ENCODE results near the gene LPIN3.

LPIN3 gene

GRCh38 chr20:41304424-41305079 lies 36.1 kb upstream of the LPIN3 start:
- H3K36me3 ChIP-seq (replicated peaks; ENCODE audit: insufficient read depth, low read length) = no peaks in the 10 kb centered on the region
- no peak for DNase-seq
- H3K4me2 ChIP-seq (ENCODE audit: low read depth, low read length) = no peak overlapping the region
- no peak overlapping the region for H3K9ac ChIP-seq (ENCODE audit: low read length)
- no peak overlapping the region for H3K4me3 ChIP-seq (ENCODE audit: low read length)
- H3K79me2 ChIP-seq (ENCODE audit: low read length) = peaks cover 30% of the 10 kb centered on the region
- no peaks in the 10 kb centered on the region for H4K20me1 ChIP-seq (ENCODE audit: insufficient read depth, low read length)
- H3K4me1 ChIP-seq (ENCODE audit: low read length) = peaks cover 5% of the 10 kb centered on the region; the same call in 1 of the 2 replicates
- no peak overlapping the region for H2AFZ ChIP-seq (ENCODE audit: low read length)
- no peaks in the 10 kb centered on the region for H3K27me3 ChIP-seq (replicated peaks; ENCODE audit: insufficient read depth, low read length)
- TF ChIP-seq, protein P1, sequence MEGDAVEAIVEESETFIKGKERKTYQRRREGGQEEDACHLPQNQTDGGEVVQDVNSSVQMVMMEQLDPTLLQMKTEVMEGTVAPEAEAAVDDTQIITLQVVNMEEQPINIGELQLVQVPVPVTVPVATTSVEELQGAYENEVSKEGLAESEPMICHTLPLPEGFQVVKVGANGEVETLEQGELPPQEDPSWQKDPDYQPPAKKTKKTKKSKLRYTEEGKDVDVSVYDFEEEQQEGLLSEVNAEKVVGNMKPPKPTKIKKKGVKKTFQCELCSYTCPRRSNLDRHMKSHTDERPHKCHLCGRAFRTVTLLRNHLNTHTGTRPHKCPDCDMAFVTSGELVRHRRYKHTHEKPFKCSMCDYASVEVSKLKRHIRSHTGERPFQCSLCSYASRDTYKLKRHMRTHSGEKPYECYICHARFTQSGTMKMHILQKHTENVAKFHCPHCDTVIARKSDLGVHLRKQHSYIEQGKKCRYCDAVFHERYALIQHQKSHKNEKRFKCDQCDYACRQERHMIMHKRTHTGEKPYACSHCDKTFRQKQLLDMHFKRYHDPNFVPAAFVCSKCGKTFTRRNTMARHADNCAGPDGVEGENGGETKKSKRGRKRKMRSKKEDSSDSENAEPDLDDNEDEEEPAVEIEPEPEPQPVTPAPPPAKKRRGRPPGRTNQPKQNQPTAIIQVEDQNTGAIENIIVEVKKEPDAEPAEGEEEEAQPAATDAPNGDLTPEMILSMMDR (IDR thresholded peaks at IDR 0.05; ENCODE audit: low read length) = no peak
- TF ChIP-seq EZH2phosphoT487 (IDR thresholded peaks at IDR 0.05; ENCODE audit: low read length) (no peak), EZH2 (optimal IDR thresholded peaks at IDR 0.05; ENCODE audit: low read depth, low read length) (no peak)
- H3K9me3 ChIP-seq (replicated peaks; ENCODE audit: insufficient read depth, low read length) = no peaks in the 10 kb centered on the region
- H3K9me2 ChIP-seq (replicated peaks; ENCODE audit: insufficient read depth, low read length) = no peaks in the 10 kb centered on the region
- no peaks in the 10 kb centered on the region for H3F3A ChIP-seq (ENCODE audit: insufficient read depth, low read length)
- no peak overlapping the region for H3K27ac ChIP-seq (ENCODE audit: low read length)

- Histone ChIP-seq H3K4me1 (ENCODE audit: low read length) (peaks cover 5% of the 10 kb centered on the region; the same call in 1 of the 2 replicates), H3F3A (ENCODE audit: insufficient read depth, low read length) (no peaks in the 10 kb centered on the region), H3K9me3 (replicated peaks; ENCODE audit: insufficient read depth, low read length) (no peaks in the 10 kb centered on the region), H3K9me2 (replicated peaks; ENCODE audit: insufficient read depth, low read length) (no peaks in the 10 kb centered on the region; the same call in 1 of the 2 replicates), H3K27ac (ENCODE audit: low read length) (no peak overlapping the region), H3K4me3 (ENCODE audit: low read length) (no peak overlapping the region), H3K4me2 (ENCODE audit: low read depth, low read length) (no peak overlapping the region), H3K36me3 (replicated peaks; ENCODE audit: insufficient read depth, low read length) (no peaks in the 10 kb centered on the region), H2AFZ (ENCODE audit: low read length) (no peak overlapping the region), H4K20me1 (ENCODE audit: insufficient read depth, low read length) (no peaks in the 10 kb centered on the region), H3K79me2 (ENCODE audit: low read length) (peaks cover 32% of the 10 kb centered on the region), H3K9ac (ENCODE audit: low read length) (no peak overlapping the region), H3K27me3 (replicated peaks; ENCODE audit: insufficient read depth, low read length) (no peaks in the 10 kb centered on the region)
- TF ChIP-seq EZH2phosphoT487 (IDR thresholded peaks at IDR 0.05; ENCODE audit: low read length) = no peak
- TF ChIP-seq, protein P1 (IDR thresholded peaks at IDR 0.05; ENCODE audit: low read length) = no peak
- TF ChIP-seq EZH2 (optimal IDR thresholded peaks at IDR 0.05; ENCODE audit: low read depth, low read length) = no peak
- DNase-seq = no peak
These were observed 34.4 kb upstream of the LPIN3 start for GRCh38 chr20:41306061-41306727.

GRCh38 chr20:41307021-41307420 lies 33.6 kb upstream of the LPIN3 start:
- Histone ChIP-seq H3K4me2 (ENCODE audit: low read depth, low read length) (no peak overlapping the region), H4K20me1 (ENCODE audit: insufficient read depth, low read length) (no peaks in the 10 kb centered on the region), H3K27ac (ENCODE audit: low read length) (no peak overlapping the region), H3F3A (ENCODE audit: insufficient read depth, low read length) (no peaks in the 10 kb centered on the region), H2AFZ (ENCODE audit: low read length) (no peak overlapping the region), H3K36me3 (replicated peaks; ENCODE audit: insufficient read depth, low read length) (no peaks in the 10 kb centered on the region), H3K9me3 (replicated peaks; ENCODE audit: insufficient read depth, low read length) (no peaks in the 10 kb centered on the region), H3K4me1 (ENCODE audit: low read length) (peaks cover 5% of the 10 kb centered on the region; the same call in 1 of the 2 replicates), H3K27me3 (replicated peaks; ENCODE audit: insufficient read depth, low read length) (no peaks in the 10 kb centered on the region), H3K9me2 (replicated peaks; ENCODE audit: insufficient read depth, low read length) (no peaks in the 10 kb centered on the region; the same call in 1 of the 2 replicates), H3K9ac (ENCODE audit: low read length) (no peak overlapping the region), H3K4me3 (ENCODE audit: low read length) (no peak overlapping the region), H3K79me2 (ENCODE audit: low read length) (peaks cover 36% of the 10 kb centered on the region)
- TF ChIP-seq, protein P1 (IDR thresholded peaks at IDR 0.05; ENCODE audit: low read length) = no peak
- no peak for TF ChIP-seq EZH2phosphoT487 (IDR thresholded peaks at IDR 0.05; ENCODE audit: low read length)
- DNase-seq = no peak
